WERI-Rb-1 (cell line): ENCODE results near the gene S100A12.
A peak's percentile ranks its signal among the peaks of the same experiment; 100 is the strongest.

Experiments
- DNase-seq: peaks from one replicate; pipeline ENCODE4 v3.0.0-alpha.2; 2020
- H3K27ac ChIP-seq: fragments of 250-450 bp; sonication (Bioruptor Pico); 2 replicates; pipeline ENCODE4 v1.5.1; 2020; ENCODE audit warnings: mild to moderate bottlenecking, moderate library complexity
- H3K27me3 ChIP-seq: fragments of 250-450 bp; sonication (Bioruptor Pico); 2 replicates; pipeline ENCODE4 v1.5.1; 2021; ENCODE audit warnings: mild to moderate bottlenecking, low read depth, moderate library complexity; ENCODE audit not compliant: insufficient read depth, severe bottlenecking
- H3K36me3 ChIP-seq: fragments of 250-450 bp; sonication (Bioruptor Pico); 2 replicates; pipeline ENCODE4 v1.5.1; 2020; ENCODE audit warnings: mild to moderate bottlenecking, moderate library complexity
- H3K4me3 ChIP-seq: 2 replicates; pipeline ENCODE4 v1.5.1; 2011; ENCODE audit warnings: low read depth, mild to moderate bottlenecking, control low read depth, low read length
- H3K9me3 ChIP-seq: fragments of 250-450 bp; sonication (Bioruptor Pico); 2 replicates; pipeline ENCODE4 v1.5.1; 2021; ENCODE audit warnings: mild to moderate bottlenecking, moderate library complexity; ENCODE audit not compliant: severe bottlenecking
- TF ChIP-seq, protein P1 (sequence below): IDR thresholded peaks from 2 replicates; pipeline ENCODE4 v1.5.1; 2011; ENCODE audit warnings: low read depth, mild to moderate bottlenecking, control low read depth, inconsistent platforms, low read length

The S100A12 gene

GRCh38 chr1:153367090-153367489 lies 8.3 kb downstream of the S100A12 start:
- Histone ChIP-seq H3K27ac (no peak overlapping the region), H3K9me3 (peaks cover 9% of the 10 kb centered on the region), H3K36me3 (no peaks in the 10 kb centered on the region), H3K4me3 (no peak overlapping the region), H3K27me3 (peaks cover 98% of the 10 kb centered on the region)
- TF ChIP-seq, protein P1, sequence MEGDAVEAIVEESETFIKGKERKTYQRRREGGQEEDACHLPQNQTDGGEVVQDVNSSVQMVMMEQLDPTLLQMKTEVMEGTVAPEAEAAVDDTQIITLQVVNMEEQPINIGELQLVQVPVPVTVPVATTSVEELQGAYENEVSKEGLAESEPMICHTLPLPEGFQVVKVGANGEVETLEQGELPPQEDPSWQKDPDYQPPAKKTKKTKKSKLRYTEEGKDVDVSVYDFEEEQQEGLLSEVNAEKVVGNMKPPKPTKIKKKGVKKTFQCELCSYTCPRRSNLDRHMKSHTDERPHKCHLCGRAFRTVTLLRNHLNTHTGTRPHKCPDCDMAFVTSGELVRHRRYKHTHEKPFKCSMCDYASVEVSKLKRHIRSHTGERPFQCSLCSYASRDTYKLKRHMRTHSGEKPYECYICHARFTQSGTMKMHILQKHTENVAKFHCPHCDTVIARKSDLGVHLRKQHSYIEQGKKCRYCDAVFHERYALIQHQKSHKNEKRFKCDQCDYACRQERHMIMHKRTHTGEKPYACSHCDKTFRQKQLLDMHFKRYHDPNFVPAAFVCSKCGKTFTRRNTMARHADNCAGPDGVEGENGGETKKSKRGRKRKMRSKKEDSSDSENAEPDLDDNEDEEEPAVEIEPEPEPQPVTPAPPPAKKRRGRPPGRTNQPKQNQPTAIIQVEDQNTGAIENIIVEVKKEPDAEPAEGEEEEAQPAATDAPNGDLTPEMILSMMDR: no peak
- DNase-seq: no peak

GRCh38 chr1:153366261-153366660 lies 9.2 kb downstream of the S100A12 start:
- Histone ChIP-seq H3K9me3 (peaks cover 9% of the 10 kb centered on the region), H3K27ac (no peak overlapping the region), H3K4me3 (no peak overlapping the region), H3K27me3 (peaks cover 98% of the 10 kb centered on the region), H3K36me3 (no peaks in the 10 kb centered on the region)
- TF ChIP-seq, protein P1: no peak
- no peak for DNase-seq

DNA sequence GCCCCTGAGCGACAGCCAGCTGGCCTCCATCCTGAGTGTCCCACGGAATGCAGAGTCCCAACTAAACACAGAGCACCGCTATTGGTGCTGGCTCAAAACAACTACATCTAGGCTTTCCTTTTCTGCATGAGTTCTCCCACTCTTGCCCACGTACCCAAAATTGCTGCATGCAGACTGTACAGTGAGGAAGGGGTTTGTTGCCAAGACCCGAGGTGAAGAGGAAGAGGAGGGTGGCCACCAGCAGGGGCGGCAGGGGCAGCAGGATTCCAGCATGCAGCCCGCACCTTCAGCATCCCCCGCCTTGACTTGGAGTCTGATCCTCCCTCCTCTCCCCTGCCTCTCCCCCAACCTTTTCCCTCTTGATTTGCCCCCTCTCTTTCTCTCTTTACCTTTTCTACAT lies 9.7 kb downstream of the S100A12 start:
- TF ChIP-seq, protein P1: no peak
- no peak overlapping the region for H3K4me3 ChIP-seq

GRCh38 chr1:153364766-153365666 lies 10.4 kb downstream of the S100A12 start:
- TF ChIP-seq, protein P1: no peak
- Histone ChIP-seq H3K27ac (no peak overlapping the region), H3K4me3 (no peak overlapping the region), H3K36me3 (no peaks in the 10 kb centered on the region), H3K27me3 (peaks cover 98% of the 10 kb centered on the region), H3K9me3 (peaks cover 3% of the 10 kb centered on the region)
- DNase-seq: no peak

More for the DNA sequence above, 9.7 kb downstream of the S100A12 start:
- Histone ChIP-seq H3K9me3 (peaks cover 7% of the 10 kb centered on the region), H3K36me3 (no peaks in the 10 kb centered on the region), H3K27ac (no peak overlapping the region), H3K27me3 (peaks cover 98% of the 10 kb centered on the region)
- DNase-seq: no peak

GRCh38 chr1:153364156-153364555 lies 11.3 kb downstream of the S100A12 start:
- Histone ChIP-seq H3K4me3 (no peak overlapping the region), H3K27ac (no peak overlapping the region), H3K36me3 (no peaks in the 10 kb centered on the region), H3K27me3 (peaks cover 98% of the 10 kb centered on the region), H3K9me3 (peaks cover 3% of the 10 kb centered on the region)
- TF ChIP-seq, protein P1: no peak
- peak; percentile 3 for DNase-seq
